ENCODE measurements around the gene RAG1. TPM values are rescaled to one million over a fixed set of nuclear protein-coding genes. Genes with fewer than 3 reads are reported as not detected.

RAG1 gene
- polyA plus RNA-seq (2012; rRNA removed): 0.08 TPM in 2 replicates
- polyA plus RNA-seq (2012; cell fraction: cytosol; rRNA removed): 0.23 and 0.28 TPM in 2 replicates
- polyA plus RNA-seq (2012; cell fraction: nucleus; rRNA removed): 0.11 and 0.19 TPM in 2 replicates

DNA sequence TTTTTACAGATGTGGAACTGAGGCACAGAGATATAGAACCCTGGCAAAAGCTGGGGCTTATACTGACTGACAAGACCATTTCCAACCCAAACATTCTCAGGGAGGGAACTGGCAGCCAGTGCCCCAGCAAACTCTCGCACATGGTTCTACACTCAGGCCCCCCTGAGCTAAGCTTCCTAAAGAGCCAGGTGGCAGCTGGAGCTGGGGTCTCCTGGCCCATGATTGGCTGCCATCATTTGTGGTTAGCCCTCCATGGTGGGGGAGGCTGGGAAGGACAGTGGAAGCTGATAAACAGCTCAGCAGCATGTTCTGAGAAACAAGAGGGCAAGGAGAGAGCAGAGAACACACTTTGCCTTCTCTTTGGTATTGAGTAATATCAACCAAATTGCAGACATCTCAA is at the start of gene RAG1:
Gene RAG1, plus strand, starts transcription at position 314 of the 400 bp plus-strand sequence. CDS start 5,298 bp downstream, outside the sequence.
- Histone ChIP-seq H2AFZ (ENCODE audit: low read depth) (no peak within 1 kb of the TSS), H3K4me3 (ENCODE audit: low read depth in 2 of 2, low read length in 1 of 2) (no peak within 1 kb of the TSS), H3F3A (replicated peaks; ENCODE audit: insufficient read depth) (no peaks in the 10 kb centered on the region), H3K9me3 (no peaks in the 10 kb centered on the region), H3K36me3 (replicated peaks in 1 of 2; ENCODE audit: control insufficient read depth in 1 of 2, insufficient read depth in 2 of 2, low read length in 1 of 2) (no peaks in the 10 kb centered on the region), H4K20me1 (ENCODE audit: insufficient read depth) (no peaks in the 10 kb centered on the region), H3K27me3 (ENCODE audit: insufficient read depth) (no peaks in the 10 kb centered on the region; the same call in 1 of the 2 replicates), H3K27ac (ENCODE audit: low read depth in 2 of 2, low read length in 1 of 2) (peak within 1 kb of the TSS in 1 of 2 experiments; percentile 100; a peak in 2 of 4 replicates), H3K4me1 (ENCODE audit: control insufficient read depth in 1 of 2, insufficient read depth in 2 of 2, low read depth in 1 of 2, low read length in 1 of 2) (peaks cover 0 to 34% of the 10 kb centered on the region in 2 experiments; a peak in 2 of 4 replicates), H3K79me2 (ENCODE audit: insufficient read depth) (no peaks in the 10 kb centered on the region), H3K9me2 (no peaks in the 10 kb centered on the region), H3K9ac (no peak within 1 kb of the TSS), H3K4me2 (no peak within 1 kb of the TSS)
- no CpG with 5 or more reads among the region's 1 CpG for WGBS (ENCODE audit: low lambda C conversion rate)
- TF ChIP-seq FOXM1 (IDR thresholded peaks at IDR 0.05; ENCODE audit: low read depth): no peak
- TF ChIP-seq TEAD4 (IDR thresholded peaks at IDR 0.05; ENCODE audit: borderline replicate concordance, insufficient read depth): no peak
- no peak for TF ChIP-seq RAD21 (IDR thresholded peaks at IDR 0.05; ENCODE audit: low read length)
- TF ChIP-seq, protein P1, sequence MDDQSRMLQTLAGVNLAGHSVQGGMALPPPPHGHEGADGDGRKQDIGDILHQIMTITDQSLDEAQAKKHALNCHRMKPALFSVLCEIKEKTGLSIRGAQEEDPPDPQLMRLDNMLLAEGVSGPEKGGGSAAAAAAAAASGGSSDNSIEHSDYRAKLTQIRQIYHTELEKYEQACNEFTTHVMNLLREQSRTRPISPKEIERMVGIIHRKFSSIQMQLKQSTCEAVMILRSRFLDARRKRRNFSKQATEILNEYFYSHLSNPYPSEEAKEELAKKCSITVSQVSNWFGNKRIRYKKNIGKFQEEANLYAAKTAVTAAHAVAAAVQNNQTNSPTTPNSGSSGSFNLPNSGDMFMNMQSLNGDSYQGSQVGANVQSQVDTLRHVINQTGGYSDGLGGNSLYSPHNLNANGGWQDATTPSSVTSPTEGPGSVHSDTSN (IDR thresholded peaks at IDR 0.05): no peak
- no peak for TF ChIP-seq SIN3A (IDR thresholded peaks at IDR 0.05; ENCODE audit: borderline replicate concordance, low read depth, low read length)
- TF ChIP-seq EZH2phosphoT487 (IDR thresholded peaks at IDR 0.05; ENCODE audit: borderline replicate concordance, low read depth): no peak
- no peak for DNase-seq
- ChIA-PET POLR2A (no interaction called here), CTCF (interaction anchor here (0.6 to 5.1 kb wide), 5 partner anchors 8 to 145 kb away, joined by 3 to 58 read pairs (median 3); no protein-coding TSS in a partner anchor)

- Histone ChIP-seq H3F3A (replicated peaks; ENCODE audit: insufficient read depth) (no peaks in the 10 kb centered on the region), H3K4me2 (no peak overlapping the region), H3K4me3 (ENCODE audit: low read depth in 2 of 2, low read length in 1 of 2) (no peak overlapping the region), H2AFZ (ENCODE audit: low read depth) (no peak overlapping the region), H3K36me3 (replicated peaks in 1 of 2; ENCODE audit: control insufficient read depth in 1 of 2, insufficient read depth in 2 of 2, low read length in 1 of 2) (no peaks in the 10 kb centered on the region), H4K20me1 (ENCODE audit: insufficient read depth) (no peaks in the 10 kb centered on the region), H3K79me2 (ENCODE audit: insufficient read depth) (no peaks in the 10 kb centered on the region), H3K4me1 (ENCODE audit: control insufficient read depth in 1 of 2, insufficient read depth in 2 of 2, low read depth in 1 of 2, low read length in 1 of 2) (peaks cover 0 to 11% of the 10 kb centered on the region in 2 experiments; a peak in 2 of 4 replicates), H3K27me3 (ENCODE audit: insufficient read depth) (no peaks in the 10 kb centered on the region), H3K27ac (ENCODE audit: low read depth in 2 of 2, low read length in 1 of 2) (no peak overlapping the region; a peak in 1 of 4 replicates), H3K9me2 (no peaks in the 10 kb centered on the region), H3K9ac (no peak overlapping the region), H3K9me3 (no peaks in the 10 kb centered on the region)
- CTCF ChIA-PET: no interaction called here
- TF ChIP-seq GATA2 (CRISPR knock-in tag; IDR thresholded peaks at IDR 0.05): no peak
- TF ChIP-seq CHD2 (IDR thresholded peaks at IDR 0.05; ENCODE audit: low read length, partially characterized antibody): no peak
- TF ChIP-seq TAF1 (IDR thresholded peaks at IDR 0.05; ENCODE audit: borderline replicate concordance, low read depth, low read length): no peak
- TF ChIP-seq RCOR1 (IDR thresholded peaks at IDR 0.05; ENCODE audit: low read length): no peak
- TF ChIP-seq, protein P2, sequence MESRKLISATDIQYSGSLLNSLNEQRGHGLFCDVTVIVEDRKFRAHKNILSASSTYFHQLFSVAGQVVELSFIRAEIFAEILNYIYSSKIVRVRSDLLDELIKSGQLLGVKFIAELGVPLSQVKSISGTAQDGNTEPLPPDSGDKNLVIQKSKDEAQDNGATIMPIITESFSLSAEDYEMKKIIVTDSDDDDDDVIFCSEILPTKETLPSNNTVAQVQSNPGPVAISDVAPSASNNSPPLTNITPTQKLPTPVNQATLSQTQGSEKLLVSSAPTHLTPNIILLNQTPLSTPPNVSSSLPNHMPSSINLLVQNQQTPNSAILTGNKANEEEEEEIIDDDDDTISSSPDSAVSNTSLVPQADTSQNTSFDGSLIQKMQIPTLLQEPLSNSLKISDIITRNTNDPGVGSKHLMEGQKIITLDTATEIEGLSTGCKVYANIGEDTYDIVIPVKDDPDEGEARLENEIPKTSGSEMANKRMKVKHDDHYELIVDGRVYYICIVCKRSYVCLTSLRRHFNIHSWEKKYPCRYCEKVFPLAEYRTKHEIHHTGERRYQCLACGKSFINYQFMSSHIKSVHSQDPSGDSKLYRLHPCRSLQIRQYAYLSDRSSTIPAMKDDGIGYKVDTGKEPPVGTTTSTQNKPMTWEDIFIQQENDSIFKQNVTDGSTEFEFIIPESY (IDR thresholded peaks at IDR 0.05; ENCODE audit: borderline replicate concordance, low read depth): no peak
- no peak for TF ChIP-seq EP300 (IDR thresholded peaks at IDR 0.05; ENCODE audit: borderline replicate concordance in 1 of 2, low read depth in 1 of 2, low read length in 1 of 2)
- no peak for DNase-seq
- POLR2A ChIA-PET: no interaction called here
Measured at GRCh38 chr11:36530840-36531239, 37.0 kb upstream of the RAG1 start.

All from SK-N-SH (cell line).